Urinary bladder (tissue), 4 donors: ENCODE data around the gene CNKSR1. TPM values are rescaled to one million over a fixed set of nuclear protein-coding genes. Genes with fewer than 3 reads are reported as not detected.
A peak's percentile ranks its signal among the peaks of the same experiment; 100 is the strongest.

Experiments
- DNase-seq: peaks from one replicate; pipeline ENCODE4 v3.0.0-alpha.2; 2015; ENCODE audit errors: extremely low spot score
- H3K27ac ChIP-seq: one replicate; pipeline ENCODE4 v1.5.1; 2013; ENCODE audit warnings: low read depth, mild to moderate bottlenecking, moderate library complexity
- H3K36me3 ChIP-seq: one replicate; pipeline ENCODE4 v1.6.1; 2013; ENCODE audit warnings: mild to moderate bottlenecking, moderate library complexity; ENCODE audit not compliant: insufficient read depth
- H3K4me1 ChIP-seq: one replicate; pipeline ENCODE4 v1.6.1; 2013; ENCODE audit warnings: mild to moderate bottlenecking, moderate library complexity; ENCODE audit not compliant: insufficient read depth
- H3K4me3 ChIP-seq: one replicate; pipeline ENCODE4 v1.5.1; 2013; ENCODE audit warnings: low read depth, low read length
- WGBS: extraction: QIAGEN DNeasy Blood & Tissue Kit; methylation state at CpG from one replicate; pipeline ENCODE4 v1.1.7; 2013; 5-methylcytosine and 5-hydroxymethylcytosine counted together
- polyA plus RNA-seq: library from polyadenylated mRNA; stranded (reverse); fragments of 200-250 nt; gene quantifications from one replicate; pipeline ENCODE4 v1.2.3, GENCODE V29; 2013
- total RNA-seq: library from RNA; depleted of rRNA; stranded (reverse); fragments of >200 nt; gene quantifications from one replicate; pipeline ENCODE4 v1.2.3, GENCODE V29; 2014
- donor health status: healthy with polysubstance abuse.
- donor health status: healthy.

CNKSR1 gene
- total RNA-seq (5.3 TPM), polyA plus RNA-seq (4.2 TPM)

- WGBS, result 36% methylated on average over 21 of the region's 21 CpGs
- H3K4me1 ChIP-seq, result no peaks in the 10 kb centered on the region
- peak; percentile 20 for DNase-seq
- H3K27ac ChIP-seq, result peak within 1 kb of the TSS; percentile 59
- no peaks in the 10 kb centered on the region for H3K36me3 ChIP-seq
- H3K4me3 ChIP-seq, result no peak within 1 kb of the TSS
These were observed at the start of gene CNKSR1 for GRCh38 chr1:26177182-26177684. Gene CNKSR1 (plus strand): TSS chr1:26177491. CDS start chr1:26177548, 57 bp downstream.

GRCh38 chr1:26129778-26130177 lies 47.5 kb upstream of the CNKSR1 start:
- 90% methylated on average over 4 of the region's 4 CpGs for WGBS
- no peaks in the 10 kb centered on the region for H3K36me3 ChIP-seq
- no peak for DNase-seq
- no peaks in the 10 kb centered on the region for H3K4me1 ChIP-seq
- no peak overlapping the region for H3K27ac ChIP-seq
- H3K4me3 ChIP-seq, result no peak overlapping the region

- Histone ChIP-seq H3K4me3 (no peak overlapping the region), H3K4me1 (no peaks in the 10 kb centered on the region), H3K27ac (no peak overlapping the region), H3K36me3 (no peaks in the 10 kb centered on the region)
- WGBS, result 53% methylated on average over 1 of the region's 1 CpG
- DNase-seq, result no peak
These were observed 46.6 kb upstream of the CNKSR1 start for GRCh38 chr1:26130695-26131094.

- 73% methylated on average over 5 of the region's 5 CpGs for WGBS
- no peak overlapping the region for H3K4me3 ChIP-seq
- no peak overlapping the region for H3K27ac ChIP-seq
- no peaks in the 10 kb centered on the region for H3K36me3 ChIP-seq
- H3K4me1 ChIP-seq, result no peaks in the 10 kb centered on the region
- DNase-seq, result no peak
These were observed 45.0 kb upstream of the CNKSR1 start for GRCh38 chr1:26132128-26132833.

- H3K36me3 ChIP-seq, result no peaks in the 10 kb centered on the region
- no peak overlapping the region for H3K4me3 ChIP-seq
- no peak overlapping the region for H3K27ac ChIP-seq
- no peaks in the 10 kb centered on the region for H3K4me1 ChIP-seq
- 96% methylated on average over 2 of the region's 2 CpGs for WGBS
- DNase-seq, result no peak
These were observed 44.5 kb upstream of the CNKSR1 start for GRCh38 chr1:26132834-26133167.

- no peak overlapping the region for H3K4me3 ChIP-seq
- 93% methylated on average over 3 of the region's 3 CpGs for WGBS
- no peak for DNase-seq
These were observed 42.8 kb upstream of the CNKSR1 start for GRCh38 chr1:26134466-26134865.

GRCh38 chr1:26138974-26139558 lies 38.2 kb upstream of the CNKSR1 start:
- H3K4me1 ChIP-seq, result no peaks in the 10 kb centered on the region
- H3K27ac ChIP-seq, result no peak overlapping the region
- H3K4me3 ChIP-seq, result no peak overlapping the region
- WGBS, result 59% methylated on average over 3 of the region's 3 CpGs
- DNase-seq, result no peak
- H3K36me3 ChIP-seq, result no peaks in the 10 kb centered on the region

More at GRCh38 chr1:26134466-26134865, 42.8 kb upstream of the CNKSR1 start:
- no peaks in the 10 kb centered on the region for H3K36me3 ChIP-seq
- H3K27ac ChIP-seq, result no peak overlapping the region
- H3K4me1 ChIP-seq, result no peaks in the 10 kb centered on the region

GRCh38 chr1:26142159-26142558 lies 35.1 kb upstream of the CNKSR1 start:
- DNase-seq, result no peak
- H3K36me3 ChIP-seq, result no peaks in the 10 kb centered on the region
- 78% methylated on average over 8 of the region's 8 CpGs for WGBS
- H3K4me3 ChIP-seq, result no peak overlapping the region
- H3K27ac ChIP-seq, result no peak overlapping the region
- no peaks in the 10 kb centered on the region for H3K4me1 ChIP-seq

DNA sequence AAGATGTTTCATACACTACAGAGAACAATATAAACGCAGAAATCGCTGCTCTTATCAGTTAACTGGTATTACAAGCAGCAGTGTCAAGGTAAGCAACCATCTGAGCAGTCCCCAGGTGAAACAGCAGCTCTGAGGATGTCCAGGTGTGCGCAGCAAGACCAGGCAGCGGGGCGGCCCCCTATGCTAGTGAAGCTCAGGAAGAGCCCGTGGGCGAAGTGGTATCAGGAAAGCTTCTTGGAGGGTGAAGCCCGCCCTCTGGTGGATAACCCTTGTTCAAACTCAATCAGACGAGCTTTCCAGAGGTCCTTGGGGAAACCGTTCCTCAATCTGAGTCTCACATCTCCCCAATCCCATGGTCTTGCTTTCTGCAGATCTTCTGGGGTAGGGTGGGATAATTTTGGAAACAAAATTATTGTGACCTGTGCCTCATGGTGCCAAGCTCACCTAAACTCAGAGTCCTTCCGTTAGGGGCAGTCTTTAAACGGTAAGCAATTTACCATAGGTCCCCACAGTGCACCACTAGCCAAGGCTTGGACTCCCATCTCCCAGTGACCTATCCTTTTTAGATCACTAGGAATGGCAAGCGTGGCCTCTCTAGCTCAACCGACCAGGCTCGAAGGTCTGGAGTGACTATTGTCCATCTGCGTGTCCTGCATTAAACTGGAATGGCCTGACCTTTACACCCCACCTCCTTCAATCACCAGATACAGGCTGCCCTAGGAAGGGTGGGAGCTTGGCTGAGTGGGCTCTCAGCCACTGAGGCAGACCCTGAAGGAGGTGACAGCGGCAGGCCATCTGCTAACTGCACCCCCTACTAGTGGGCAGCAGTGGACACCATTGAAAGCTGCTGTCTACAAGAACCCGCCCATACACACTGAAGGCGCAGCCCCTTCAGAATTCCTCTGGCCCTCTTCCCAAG lies 32.0 kb upstream of the CNKSR1 start:
- peak; percentile 68 for DNase-seq
- WGBS, result 26% methylated on average over 19 of the region's 19 CpGs
- Histone ChIP-seq H3K4me3 (no peak overlapping the region), H3K4me1 (no peaks in the 10 kb centered on the region), H3K27ac (no peak overlapping the region), H3K36me3 (no peaks in the 10 kb centered on the region)

DNA sequence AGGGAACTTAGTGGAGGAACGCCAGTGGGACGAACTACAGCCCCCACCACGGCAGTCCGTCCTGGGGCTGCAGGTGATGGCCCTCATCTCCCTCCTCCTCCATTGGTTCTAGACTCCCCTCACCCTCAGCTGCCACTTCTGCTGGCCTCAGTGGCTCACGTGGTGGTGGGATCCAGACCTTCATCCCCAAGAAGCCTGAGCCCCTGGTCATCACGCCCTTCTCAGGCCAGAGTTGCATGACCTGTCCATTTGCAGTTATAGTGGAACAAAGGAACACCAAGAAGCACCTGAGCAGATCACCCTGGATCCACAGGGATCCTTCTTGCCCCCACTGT lies 31.4 kb upstream of the CNKSR1 start:
- Histone ChIP-seq H3K4me1 (no peaks in the 10 kb centered on the region), H3K36me3 (no peaks in the 10 kb centered on the region), H3K27ac (no peak overlapping the region), H3K4me3 (no peak overlapping the region)
- 44% methylated on average over 6 of the region's 6 CpGs for WGBS
- DNase-seq, result no peak

DNA sequence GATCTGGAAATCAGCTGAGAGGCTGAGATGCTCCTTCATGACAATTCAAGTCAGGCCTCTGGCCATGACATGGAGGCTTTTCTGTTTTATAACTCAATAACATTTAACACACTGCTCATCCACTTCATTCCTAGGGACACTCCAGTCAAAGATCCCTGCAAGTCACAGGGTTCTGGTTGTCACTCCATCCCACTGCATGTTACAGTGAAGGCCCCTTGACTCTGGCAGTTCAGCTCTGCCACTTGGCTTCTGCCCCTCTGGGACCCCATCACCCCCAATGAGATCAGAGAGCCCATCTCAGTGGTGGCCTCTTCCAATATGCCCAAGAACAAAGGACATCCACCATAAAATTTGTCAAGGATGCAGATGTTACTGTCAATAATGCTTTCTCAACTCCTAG lies 28.4 kb upstream of the CNKSR1 start:
- no peak for DNase-seq
- no peak overlapping the region for H3K4me3 ChIP-seq
- no peak overlapping the region for H3K27ac ChIP-seq
- H3K4me1 ChIP-seq, result no peaks in the 10 kb centered on the region
- H3K36me3 ChIP-seq, result no peaks in the 10 kb centered on the region

- H3K27ac ChIP-seq, result no peak overlapping the region
- H3K4me1 ChIP-seq, result no peaks in the 10 kb centered on the region
- no peak overlapping the region for H3K4me3 ChIP-seq
- WGBS, result 46% methylated on average over 5 of the region's 5 CpGs
- H3K36me3 ChIP-seq, result no peaks in the 10 kb centered on the region
- no peak for DNase-seq
These were observed 23.2 kb upstream of the CNKSR1 start for GRCh38 chr1:26153966-26154532.

GRCh38 chr1:26154750-26155149 lies 22.5 kb upstream of the CNKSR1 start:
- Histone ChIP-seq H3K36me3 (no peaks in the 10 kb centered on the region), H3K4me3 (no peak overlapping the region), H3K4me1 (no peaks in the 10 kb centered on the region), H3K27ac (peak overlapping the region; percentile 54)
- DNase-seq, result no peak
- WGBS, result 42% methylated on average over 9 of the region's 9 CpGs
